OCI-LY7 (cell line): ENCODE results near the gene CDKN1A. TPM values are rescaled to one million over a fixed set of nuclear protein-coding genes. Genes with fewer than 3 reads are reported as not detected.

Experiments used
- BruUV-seq: library from RNA; stranded (reverse); fragments of 400-500 nt; replicated peaks from 2 replicates; lab custom pipeline; 2021; lab: Mats Ljungman, UMichigan
- CTCF ChIA-PET: fragments of 300-600 bp; sonication (Branson Sonifier 250); formaldehyde crosslinking; loops from one replicate; lab custom pipeline; 2022; ENCODE audit warnings: antibody characterized with exemption; ENCODE audit not compliant: unreplicated experiment; lab: Charles Lee
- POLR2A ChIA-PET: fragments of 300-600 bp; sonication (Branson Sonifier 250); formaldehyde crosslinking; loops from one replicate; lab custom pipeline; 2022; ENCODE audit warnings: antibody characterized with exemption; lab: Charles Lee
- DNase-seq: peaks from one replicate; pipeline ENCODE4 v3.0.0-alpha.2; 2015; ENCODE audit warnings: low spot score
- H2AFZ ChIP-seq: fragments of 200-600 bp; sonication (generic), shearing (Covaris generic); 2 replicates; pipeline ENCODE4 v1.6.1; 2014; ENCODE audit warnings: mild to moderate bottlenecking, antibody characterized with exemption, low read length, moderate library complexity
- H3K27ac ChIP-seq: fragments of 200-600 bp; sonication (generic); 2 replicates; pipeline ENCODE4 v1.5.1; 2014; ENCODE audit warnings: mixed run types, low read depth, mild to moderate bottlenecking, moderate library complexity, low read length, inconsistent platforms; ENCODE audit not compliant: poor library complexity, severe bottlenecking
- H3K36me3 ChIP-seq: fragments of 200-600 bp; sonication (generic); 2 replicates; pipeline ENCODE4 v1.6.1; 2014; ENCODE audit warnings: mild to moderate bottlenecking, antibody characterized with exemption, low read length, moderate library complexity, mixed read lengths; ENCODE audit not compliant: insufficient read depth
- H3K4me1 ChIP-seq: fragments of 200-600 bp; sonication (generic); 2 replicates; pipeline ENCODE4 v1.5.1; 2014; ENCODE audit warnings: mild to moderate bottlenecking, low read length; ENCODE audit not compliant: insufficient read depth, poor library complexity, severe bottlenecking
- H3K4me2 ChIP-seq: fragments of 200-600 bp; sonication (generic); 2 replicates; pipeline ENCODE4 v1.6.1; 2014; ENCODE audit warnings: mild to moderate bottlenecking, low read length
- H3K4me3 ChIP-seq: fragments of 200-600 bp; sonication (generic); 2 replicates; pipeline ENCODE4 v1.5.1; 2014; ENCODE audit warnings: mild to moderate bottlenecking, low read depth, low read length; ENCODE audit not compliant: poor library complexity, severe bottlenecking
- H3K79me2 ChIP-seq: fragments of 200-600 bp; sonication (generic); 2 replicates; pipeline ENCODE4 v1.6.1; 2016; ENCODE audit warnings: low read depth, mild to moderate bottlenecking, low read length, moderate library complexity, mixed read lengths; ENCODE audit not compliant: insufficient read depth
- H3K9me2 ChIP-seq: fragments of 200-600 bp; sonication (generic); 2 replicates; pipeline ENCODE4 v1.6.1; 2016; ENCODE audit warnings: mild to moderate bottlenecking, low read length, mixed read lengths; ENCODE audit not compliant: insufficient read depth
- H3K9me3 ChIP-seq: fragments of 200-600 bp; sonication (generic); 2 replicates; pipeline ENCODE4 v1.6.1; 2014; ENCODE audit warnings: mild to moderate bottlenecking, mixed run types, low read length, mixed read lengths
- H4K20me1 ChIP-seq: fragments of 200-600 bp; sonication (generic); 2 replicates; pipeline ENCODE4 v1.6.1; 2014; ENCODE audit warnings: mild to moderate bottlenecking, antibody characterized with exemption, low read length, moderate library complexity, mixed read lengths; ENCODE audit not compliant: insufficient read depth
- CTCF ChIP-seq: fragments of 200-600 bp; sonication (generic); conservative IDR thresholded peaks from 2 replicates; pipeline ENCODE4 v1.5.1; 2014; ENCODE audit warnings: mild to moderate bottlenecking, antibody characterized with exemption, low read length, moderate library complexity, mixed read lengths
- EZH2phosphoT487 ChIP-seq: fragments of 200-600 bp; sonication (generic); IDR thresholded peaks from 2 replicates; pipeline ENCODE4 v1.6.1; 2018; ENCODE audit warnings: low read depth, borderline replicate concordance, mild to moderate bottlenecking, mixed run types, antibody characterized with exemption, low read length, moderate library complexity, mixed read lengths
- intact Hi-C: fragments of 100-400 bp; cut with micrococcal nuclease; formaldehyde crosslinking; loops from one replicate; pipeline ENCODE4 v1.10.0; 2022; ENCODE audit not compliant: unreplicated experiment
- total RNA-seq, 2 experiments: library from RNA; depleted of rRNA in 1 of 2; stranded (reverse); fragments of >200 nt in 1 of 2; shearing (Covaris generic) in 1 of 2; gene quantifications; 2 replicates each; pipeline ENCODE4 v1.2.3, GENCODE V29; 2014 to 2022

The CDKN1A gene
- total RNA-seq, 2 experiments from 2014 or later = 0.13 to 1.3 TPM

DNA sequence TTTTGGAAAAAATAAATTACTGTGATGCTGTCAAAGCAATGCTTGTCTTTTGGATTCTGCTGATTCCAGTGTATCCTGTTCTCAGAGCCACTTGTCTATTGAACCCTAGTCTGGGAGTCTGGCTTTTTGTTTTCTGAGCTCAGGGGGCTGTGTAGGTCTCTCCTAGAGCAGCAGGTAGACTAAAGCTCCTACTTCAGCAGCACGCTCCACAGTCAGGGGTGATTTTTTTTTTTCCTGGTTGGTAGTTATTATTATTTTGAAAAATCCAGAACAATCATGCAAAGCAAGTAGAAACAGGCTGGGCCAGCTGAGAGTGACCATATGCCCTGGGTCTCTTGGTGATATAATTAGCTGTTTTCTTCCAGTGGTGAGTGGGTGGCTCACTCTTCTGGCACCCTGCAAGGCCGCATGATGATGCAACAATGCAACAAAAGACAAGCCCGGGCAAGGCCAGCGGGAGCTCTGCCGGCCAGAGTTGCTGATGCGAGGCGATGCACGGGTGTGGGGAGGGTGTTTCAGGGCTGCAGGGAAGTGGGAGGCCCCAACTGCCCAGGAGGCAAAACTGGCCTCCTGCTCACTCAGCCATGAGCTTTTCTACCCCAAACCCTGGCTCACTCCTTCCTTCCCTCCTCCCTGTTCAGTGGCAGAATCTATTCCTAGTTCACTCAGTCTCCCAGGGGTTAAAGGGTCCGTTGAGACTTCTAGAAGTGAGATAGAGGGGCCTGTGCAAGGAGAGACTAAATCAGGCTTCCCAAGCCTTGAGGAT, 11.5 kb upstream of the CDKN1A start:
- H3K9me3 ChIP-seq = no peaks in the 10 kb centered on the region
- peak overlapping the region; percentile 25 for H3K4me3 ChIP-seq
- peak overlapping the region; percentile 28 for H3K27ac ChIP-seq
- no peaks in the 10 kb centered on the region for H3K9me2 ChIP-seq
- DNase-seq = peak; percentile 74
- peaks cover 64% of the 10 kb centered on the region for H3K4me1 ChIP-seq
- ChIA-PET CTCF (interaction anchor here (0.6 to 1.4 kb wide), 4 partner anchors 14 to 93 kb away, joined by 3 to 5 read pairs (median 4); no protein-coding TSS in a partner anchor), POLR2A (interaction anchor here (0.6 to 6.1 kb wide), 9 partner anchors 10 to 1910 kb away, joined by 3 to 55 read pairs (median 4); no protein-coding TSS in a partner anchor)
- intact Hi-C loops = loop anchor here (1.0 kb wide), 1 partner anchor 15 kb away; no protein-coding TSS in a partner anchor
- H3K79me2 ChIP-seq = no peaks in the 10 kb centered on the region
- H3K36me3 ChIP-seq = no peaks in the 10 kb centered on the region
- TF ChIP-seq CTCF (no peak), EZH2phosphoT487 (no peak)
- peak overlapping the region; percentile 79 for H3K4me2 ChIP-seq
- no peaks in the 10 kb centered on the region; the same call in 1 of the 2 replicates for H4K20me1 ChIP-seq
- no TSS peak for BruUV-seq
- no peak overlapping the region; the same call in 1 of the 2 replicates for H2AFZ ChIP-seq

DNA sequence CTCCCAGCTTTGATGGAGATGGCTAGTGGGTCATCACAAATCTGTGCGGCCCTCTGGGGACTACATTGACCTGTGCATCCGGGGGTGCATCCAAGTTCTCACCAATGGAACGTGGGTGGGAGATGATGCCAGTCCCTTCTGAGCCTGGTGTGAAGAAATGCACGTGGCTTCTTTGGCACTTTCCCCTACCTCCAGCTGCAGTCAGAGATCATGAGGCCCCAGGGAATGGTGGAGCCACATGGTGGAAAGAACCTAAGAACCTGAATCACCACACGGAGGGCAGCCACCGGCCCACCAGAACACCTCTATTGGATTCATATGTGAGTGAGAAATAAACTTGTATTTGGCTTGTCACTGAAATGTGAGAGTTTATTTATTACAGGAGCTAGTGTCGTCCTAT, 9.9 kb upstream of the CDKN1A start:
- Histone ChIP-seq H3K27ac (no peak overlapping the region), H3K4me2 (no peak overlapping the region), H3K9me2 (no peaks in the 10 kb centered on the region), H3K4me1 (peaks cover 49% of the 10 kb centered on the region), H3K79me2 (no peaks in the 10 kb centered on the region), H3K4me3 (no peak overlapping the region), H3K36me3 (no peaks in the 10 kb centered on the region), H2AFZ (no peak overlapping the region), H4K20me1 (no peaks in the 10 kb centered on the region; the same call in 1 of the 2 replicates), H3K9me3 (no peaks in the 10 kb centered on the region)
- intact Hi-C loops = no loop called here
- POLR2A ChIA-PET = interaction anchor here (1.0 to 2.3 kb wide), 2 partner anchors 8 to 50 kb away, joined by 3 to 7 read pairs; no protein-coding TSS in a partner anchor
- CTCF ChIA-PET = no interaction called here
- no peak for TF ChIP-seq CTCF
- no peak for TF ChIP-seq EZH2phosphoT487
- BruUV-seq = no TSS peak
- no peak for DNase-seq
